ENCODE data around the gene VWA2.

The VWA2 gene

GRCh38 chr10:114250236-114250635 is 11.2 kb downstream of the VWA2 start:
- DNase-seq, result no peak

DNA sequence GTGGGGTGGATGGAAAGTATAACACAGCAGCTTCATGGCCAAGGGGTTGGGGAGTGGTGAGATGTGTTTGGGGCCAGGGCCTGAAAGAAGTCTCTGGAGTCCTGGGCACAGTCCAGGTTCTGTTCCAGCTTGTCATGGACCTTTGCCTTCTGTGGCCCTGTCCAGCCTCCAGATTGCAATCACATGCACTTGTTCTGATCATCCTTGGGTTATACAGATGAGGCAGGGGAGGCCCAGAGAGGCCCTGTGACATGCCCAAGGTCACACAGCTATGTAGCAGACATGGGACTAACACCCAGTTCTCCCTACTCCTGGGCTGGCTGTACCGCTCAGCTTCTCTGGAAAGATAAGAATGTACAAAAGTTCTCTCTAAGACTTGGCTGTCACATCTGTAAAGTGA is 11.7 kb downstream of the VWA2 start:
- no peak for DNase-seq

GRCh38 chr10:114252092-114252491 is 13.0 kb downstream of the VWA2 start:
- no peak for DNase-seq

- DNase-seq, result no peak
Measured at GRCh38 chr10:114252883-114253282, 13.8 kb downstream of the VWA2 start.

GRCh38 chr10:114255227-114255626 is 16.2 kb downstream of the VWA2 start:
- DNase-seq, result no peak

DNA sequence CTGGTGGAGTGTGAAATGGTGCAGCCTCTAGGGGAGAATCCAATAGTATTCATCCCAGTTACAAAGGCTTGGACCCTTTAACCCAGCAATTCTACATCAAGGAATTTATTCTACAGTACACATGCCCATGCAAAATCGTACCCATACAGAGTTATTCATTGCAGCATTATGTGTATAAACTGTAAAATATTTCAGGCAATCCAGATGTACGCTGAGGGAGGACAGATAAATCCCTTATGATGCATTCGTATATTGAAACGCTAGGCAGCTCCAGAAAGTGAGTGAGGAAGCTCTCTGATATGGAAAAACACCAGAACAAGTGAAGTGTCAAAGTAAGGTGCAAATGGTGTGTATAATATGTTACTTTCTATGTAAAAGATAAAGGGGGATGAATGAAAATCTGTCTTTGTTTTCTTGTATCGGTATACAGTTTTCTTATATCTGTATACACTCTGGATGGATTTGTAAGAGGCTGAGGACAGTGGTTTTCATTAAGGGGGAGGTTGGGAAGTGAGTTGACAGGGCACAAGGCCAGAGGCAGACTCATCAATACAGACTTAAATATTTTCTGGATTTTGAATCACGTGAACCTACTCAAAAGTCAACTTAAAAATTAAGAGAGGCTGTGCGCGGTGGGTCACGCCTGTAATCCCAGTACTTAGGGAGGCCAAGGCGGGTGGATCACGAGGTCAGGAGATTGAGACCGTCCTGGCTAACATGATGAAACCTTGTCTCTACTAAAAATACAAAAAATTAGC is 17.1 kb downstream of the VWA2 start:
- DNase-seq, result no peak

- no peak for DNase-seq
Measured at GRCh38 chr10:114256822-114257221, 17.8 kb downstream of the VWA2 start.

DNA sequence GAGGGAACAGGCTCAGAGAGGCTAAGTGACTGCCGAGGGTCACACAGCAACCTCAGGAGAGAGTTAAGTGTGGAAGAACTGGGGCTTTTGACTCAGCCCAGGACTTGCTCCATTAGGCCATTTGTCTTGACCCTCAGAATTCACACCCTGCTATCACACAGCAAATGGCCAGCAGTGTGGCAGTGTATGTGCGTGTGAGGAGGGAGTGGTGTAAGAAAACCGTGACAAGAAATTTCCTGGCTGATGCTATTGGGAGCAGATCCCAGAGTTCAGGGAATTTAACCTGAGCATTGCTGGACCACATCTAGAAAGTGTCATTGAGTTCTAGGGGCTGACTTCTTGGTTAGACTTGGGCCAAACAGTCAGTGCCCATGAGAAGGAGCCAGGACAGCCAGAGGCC is 18.4 kb downstream of the VWA2 start:
- DNase-seq, result no peak

DNA sequence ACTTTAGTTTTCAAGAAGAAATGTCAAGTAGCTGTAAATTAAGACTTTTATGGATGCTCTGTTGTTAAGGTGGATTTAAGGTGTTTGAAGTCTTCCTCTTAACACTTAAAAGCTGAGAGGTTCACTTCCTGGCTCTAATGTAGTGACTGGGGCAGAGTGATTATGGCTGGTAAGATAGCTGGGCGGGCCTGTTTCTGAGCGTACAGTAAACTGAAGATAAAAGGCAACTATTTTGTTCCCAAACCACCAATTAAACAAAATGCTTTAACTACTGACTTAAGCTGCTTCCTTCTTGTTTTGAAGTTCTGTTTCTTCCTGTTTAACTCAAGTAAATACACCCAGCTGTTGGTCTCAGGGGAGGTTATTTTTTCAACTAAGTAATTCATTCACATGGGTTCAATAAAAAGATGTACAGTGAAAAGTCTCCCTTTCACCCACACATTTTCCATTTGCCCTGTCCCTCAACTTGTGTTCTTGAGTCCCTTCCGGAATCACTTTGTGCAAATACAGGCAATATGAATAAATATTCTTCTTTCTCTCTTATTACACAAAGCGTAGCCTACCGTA is 19.3 kb downstream of the VWA2 start:
- no peak for DNase-seq

DNA sequence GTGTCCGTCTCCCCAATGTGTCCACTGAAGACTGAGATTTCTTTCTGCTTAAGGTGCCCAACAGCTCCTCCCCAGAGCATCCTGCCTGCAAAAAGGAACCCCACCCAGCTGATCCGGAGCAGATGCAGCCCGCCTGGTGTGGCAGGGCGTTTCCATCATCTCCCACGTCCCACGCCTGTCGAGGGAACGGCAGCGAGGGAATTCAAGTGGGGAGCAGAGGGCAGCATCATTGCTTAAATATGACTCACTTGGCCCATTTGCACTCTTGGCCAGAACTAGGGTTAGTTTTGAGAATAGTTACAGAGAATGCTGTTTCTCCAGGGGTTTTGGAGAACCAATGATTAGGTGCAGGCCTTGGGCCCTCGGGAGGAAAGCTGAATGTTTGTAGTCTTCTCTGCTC is 20.8 kb downstream of the VWA2 start:
- no peak for DNase-seq

- no peak for DNase-seq
Measured at GRCh38 chr10:114260366-114260765, 21.3 kb downstream of the VWA2 start.

GRCh38 chr10:114261076-114261475 is 22.0 kb downstream of the VWA2 start:
- no peak for DNase-seq

DNA sequence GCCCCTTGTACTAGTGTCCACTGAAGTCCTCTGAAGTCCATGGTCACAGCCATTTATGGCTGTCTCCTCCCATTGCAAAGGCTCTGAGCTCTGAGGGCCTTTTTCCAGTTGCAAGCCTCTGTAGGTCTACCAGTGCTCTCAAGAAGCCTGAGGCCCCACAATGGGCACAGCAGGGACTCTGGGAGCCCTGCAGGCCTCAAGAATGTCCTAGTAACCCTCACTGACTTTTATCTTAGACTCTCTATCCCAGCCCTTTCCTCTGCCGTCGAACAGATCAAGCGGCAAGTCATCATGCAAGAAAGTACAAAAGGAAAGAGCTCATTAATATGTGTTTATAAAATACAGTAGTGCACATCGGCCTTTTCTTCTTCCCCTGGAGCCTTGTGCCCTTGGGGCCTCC is 23.4 kb downstream of the VWA2 start:
- DNase-seq, result no peak

DNA sequence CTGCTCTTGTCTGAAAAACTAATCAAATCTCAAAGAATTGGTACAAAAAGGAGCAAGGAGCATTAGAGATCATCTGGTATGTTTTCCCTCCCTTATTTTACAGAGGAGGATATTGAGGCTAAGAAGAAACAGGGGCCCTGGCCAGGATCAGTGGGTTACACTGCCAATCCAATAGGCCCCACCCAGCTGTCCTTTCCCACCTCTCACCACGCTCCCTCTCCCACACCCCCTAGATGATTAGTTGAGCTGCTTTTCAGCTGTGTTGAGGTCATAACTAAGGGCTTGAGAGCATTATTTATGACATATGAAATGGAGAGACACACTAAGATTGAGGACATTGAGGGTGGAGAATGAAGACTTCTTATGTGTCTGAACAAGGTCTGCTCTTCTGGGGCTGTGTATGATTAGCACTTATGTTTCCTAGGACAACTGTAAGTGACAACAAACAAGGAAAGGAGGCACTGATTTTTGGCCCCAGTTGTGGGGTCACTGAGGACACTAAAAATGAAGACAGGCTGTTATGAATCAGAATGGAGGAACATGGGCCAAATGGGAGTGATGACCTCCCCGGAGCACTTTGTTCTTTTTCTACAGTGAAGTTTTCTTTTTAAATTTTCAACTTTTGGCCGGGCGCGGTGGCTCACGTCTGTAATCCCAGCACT is 26.5 kb downstream of the VWA2 start:
- no peak for DNase-seq

DNA sequence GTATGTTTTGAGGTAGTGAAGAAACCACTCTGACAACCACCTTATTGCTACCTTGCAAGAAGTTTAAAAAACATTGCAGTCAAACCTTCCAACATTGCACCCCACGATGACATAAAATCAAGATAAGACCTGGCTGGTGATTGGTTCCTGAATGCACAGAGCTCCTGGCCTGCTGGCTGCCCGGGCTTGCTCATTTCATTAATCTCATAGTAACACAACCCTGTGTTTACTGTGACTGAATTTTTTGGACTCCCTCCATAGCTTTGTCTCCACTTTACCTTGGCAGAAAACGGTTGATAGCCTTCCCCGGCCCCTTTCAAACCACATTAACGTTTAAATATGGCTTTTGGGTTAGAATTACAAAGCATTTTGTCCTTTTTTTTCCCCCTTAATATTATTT is 27.5 kb downstream of the VWA2 start:
- no peak for DNase-seq

DNA sequence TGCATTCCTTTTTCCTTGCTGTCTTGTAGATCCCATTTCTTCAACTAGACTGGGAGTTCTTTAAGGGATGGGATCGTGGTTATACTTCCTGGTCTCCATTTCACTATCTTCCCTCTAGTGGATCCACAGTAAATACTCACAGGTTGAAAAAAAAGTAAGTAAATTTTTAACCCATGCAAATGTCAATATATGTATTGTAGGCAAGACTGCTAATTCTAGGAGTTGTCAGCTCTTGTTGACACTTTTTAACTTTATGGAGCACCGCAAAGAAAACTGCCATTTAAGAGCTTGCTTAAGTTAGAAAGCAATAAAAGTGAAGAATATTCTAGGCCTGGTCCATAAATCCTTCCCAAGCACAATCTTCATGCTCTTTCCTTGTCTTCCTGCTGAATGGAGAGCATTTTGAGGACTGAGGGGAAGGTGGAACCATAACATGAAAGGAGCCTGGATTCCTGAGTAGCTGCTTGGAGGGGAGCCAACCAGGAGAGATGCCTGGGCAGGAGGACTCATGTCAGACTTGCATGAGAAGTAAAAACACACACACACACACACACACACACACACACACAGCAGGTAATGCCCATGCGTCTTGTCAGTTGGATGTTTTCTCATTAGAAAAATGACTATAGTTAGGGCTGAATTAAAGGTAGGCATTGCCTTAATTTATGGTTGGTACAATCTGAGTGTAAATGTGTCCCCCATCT is 32.2 kb downstream of the VWA2 start:
- DNase-seq, result no peak

GRCh38 chr10:114271779-114272167 is 32.7 kb downstream of the VWA2 start:
- no peak for DNase-seq

GRCh38 chr10:114272696-114273095 is 33.6 kb downstream of the VWA2 start:
- no peak for DNase-seq

- DNase-seq, result no peak
Measured at GRCh38 chr10:114273910-114274309, 34.9 kb downstream of the VWA2 start.

DNA sequence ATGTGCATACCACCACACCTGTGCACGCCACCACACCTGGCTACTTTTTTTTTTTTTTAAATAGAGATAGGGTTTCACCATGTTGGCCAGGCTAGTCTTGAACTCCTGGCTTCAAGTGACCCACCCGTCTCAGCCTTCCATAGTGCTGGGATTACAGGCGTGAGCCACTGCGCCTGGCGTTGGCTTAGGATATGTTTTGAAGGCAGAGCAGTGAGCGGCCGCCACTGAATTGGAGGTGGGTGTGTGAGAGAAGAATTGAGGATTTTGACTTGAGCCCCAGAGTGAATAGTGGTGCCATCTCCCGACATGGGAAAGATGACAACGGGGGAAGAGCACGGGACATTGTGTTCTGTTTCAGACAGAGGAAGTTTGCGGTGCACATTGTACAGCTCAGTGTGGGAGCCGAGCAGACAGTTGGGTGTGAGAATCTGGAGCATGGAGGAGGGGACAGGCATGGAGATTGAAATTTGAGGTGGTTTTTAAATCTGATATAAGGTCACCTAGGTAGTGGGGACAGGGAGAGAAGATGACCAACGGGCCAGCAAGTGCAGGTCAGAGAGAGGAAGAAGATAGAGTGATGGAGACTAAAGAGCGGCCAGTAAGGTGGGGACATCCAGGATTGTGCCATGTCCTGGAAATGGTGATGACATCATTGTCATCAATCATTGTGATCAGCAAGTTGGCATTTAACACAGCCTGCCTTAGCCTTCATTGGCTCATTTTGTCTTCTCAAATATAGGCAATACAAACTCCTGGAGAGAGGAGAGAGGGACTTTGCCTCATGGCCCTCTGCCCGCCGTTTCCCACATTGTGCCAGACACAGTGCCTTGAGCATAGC is 35.8 kb downstream of the VWA2 start:
- no peak for DNase-seq

- no peak for DNase-seq
Measured at GRCh38 chr10:114276066-114276465, 37.0 kb downstream of the VWA2 start.

- DNase-seq, result no peak
Measured at GRCh38 chr10:114276671-114277070, 37.6 kb downstream of the VWA2 start.
